NCI-H2227 treated with DMSO at 0.1 percent for 48 hours (cell line): Measurements from ENCODE around the gene IGSF11.
A peak's percentile ranks its signal among the peaks of the same experiment; 100 is the strongest.

Source experiments
- DNase-seq: peaks from one replicate; lab custom pipeline; 2025; lab: John Stamatoyannopoulos, UW

Gene IGSF11

DNA sequence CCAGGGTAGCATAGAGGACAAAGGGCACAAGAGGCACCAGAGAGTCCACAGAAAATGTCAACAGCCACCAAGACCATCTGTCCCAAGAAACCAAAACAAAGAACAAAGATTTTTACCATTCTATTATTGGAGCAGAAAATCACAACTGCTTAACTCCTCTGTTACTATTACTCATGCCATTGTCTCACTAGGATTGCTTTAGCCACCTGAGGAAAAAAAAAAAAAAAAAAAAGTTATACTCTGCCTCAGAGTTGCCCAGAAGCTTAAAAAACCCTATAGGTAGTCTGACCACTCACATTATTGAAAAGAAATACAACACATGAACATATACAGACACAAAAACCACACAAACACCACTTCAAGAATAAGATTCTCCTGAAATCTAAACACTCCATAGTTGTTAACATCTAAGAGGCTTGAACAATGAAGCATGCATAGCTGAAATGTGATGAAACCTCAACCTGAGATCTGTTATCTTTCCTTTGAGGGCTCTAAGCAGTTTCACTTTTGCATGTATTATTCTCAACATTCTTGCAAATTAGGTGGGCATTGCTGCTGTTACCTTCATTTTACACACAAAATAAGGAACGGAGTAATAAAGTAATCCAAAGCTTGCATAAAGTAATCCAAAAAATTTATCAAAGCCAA lies 85.4 kb downstream of the IGSF11 start:
- no peak for DNase-seq

DNA sequence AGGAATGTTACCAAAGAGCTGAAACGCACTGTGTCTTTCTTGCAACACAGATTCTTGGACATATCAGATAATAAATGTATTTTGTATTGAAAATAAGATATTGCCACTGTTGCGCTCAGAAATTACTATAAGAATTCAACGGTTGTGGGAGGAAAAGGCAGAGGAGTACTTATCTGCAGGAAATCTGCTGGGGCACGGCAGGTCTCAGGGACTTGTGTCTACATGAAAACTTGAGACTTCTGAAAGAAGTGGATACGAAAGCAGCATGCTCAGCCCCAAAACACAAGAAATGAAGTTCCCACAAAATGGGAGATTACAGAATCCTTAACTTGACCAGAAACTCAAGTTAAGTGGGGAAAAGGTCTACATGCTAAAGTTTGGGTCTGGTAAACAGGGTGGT lies 86.5 kb downstream of the IGSF11 start:
- no peak for DNase-seq

DNA sequence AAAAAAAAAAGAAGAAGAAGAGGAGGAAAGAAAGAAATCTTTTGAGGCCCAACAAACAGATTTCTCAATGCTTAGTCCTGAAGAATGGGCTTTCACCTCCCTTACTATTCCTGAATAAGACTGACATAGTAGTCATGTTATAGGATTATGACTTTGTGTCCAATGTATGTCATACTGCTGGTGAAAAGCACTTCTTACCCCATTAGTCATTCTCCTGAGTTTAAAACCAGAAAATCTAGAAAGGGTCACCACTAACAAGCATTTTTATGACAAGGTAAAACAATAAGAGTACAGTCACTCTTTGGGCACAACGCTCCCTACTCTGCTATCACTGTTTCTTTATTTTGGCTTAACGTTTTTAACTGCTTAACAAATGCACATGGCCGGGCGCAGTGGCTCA lies 88.2 kb downstream of the IGSF11 start:
- no peak for DNase-seq

DNA sequence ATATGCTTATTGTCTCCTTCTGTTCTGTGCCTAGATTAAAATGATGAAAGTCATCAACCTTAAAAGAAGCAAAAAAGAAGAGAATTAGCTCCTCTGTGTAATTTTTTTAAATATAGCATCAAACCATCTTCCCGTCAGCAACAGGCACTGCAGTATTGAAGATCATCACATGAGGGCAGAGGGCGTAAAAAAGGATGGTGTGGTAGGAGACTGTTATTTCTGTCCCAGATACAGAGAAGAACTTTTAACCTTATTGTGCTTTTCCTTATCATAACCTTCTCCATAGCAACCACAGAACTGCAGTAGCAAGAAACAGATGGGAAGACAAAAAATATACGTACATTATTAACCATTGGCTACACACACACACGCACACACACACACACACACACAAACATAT lies 88.8 kb downstream of the IGSF11 start:
- no peak for DNase-seq

DNA sequence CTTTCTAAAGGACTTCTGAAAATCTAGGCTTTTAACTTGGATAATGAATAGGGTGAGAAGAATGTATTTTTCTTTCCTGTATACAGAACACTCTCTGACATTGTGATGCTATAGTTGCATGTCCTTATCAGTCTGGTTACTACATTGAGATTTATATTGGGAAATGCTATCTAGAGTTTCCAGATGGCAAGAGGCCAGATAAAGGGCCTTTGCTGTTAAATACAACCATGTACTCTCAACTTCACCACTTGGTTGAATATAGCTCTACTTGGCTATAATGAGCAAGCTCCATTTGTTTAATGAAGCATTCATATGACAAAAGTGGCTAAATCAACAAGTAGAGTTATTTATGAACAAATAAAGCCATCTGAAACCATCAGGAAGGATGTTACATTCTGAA lies 91.0 kb downstream of the IGSF11 start:
- no peak for DNase-seq

DNA sequence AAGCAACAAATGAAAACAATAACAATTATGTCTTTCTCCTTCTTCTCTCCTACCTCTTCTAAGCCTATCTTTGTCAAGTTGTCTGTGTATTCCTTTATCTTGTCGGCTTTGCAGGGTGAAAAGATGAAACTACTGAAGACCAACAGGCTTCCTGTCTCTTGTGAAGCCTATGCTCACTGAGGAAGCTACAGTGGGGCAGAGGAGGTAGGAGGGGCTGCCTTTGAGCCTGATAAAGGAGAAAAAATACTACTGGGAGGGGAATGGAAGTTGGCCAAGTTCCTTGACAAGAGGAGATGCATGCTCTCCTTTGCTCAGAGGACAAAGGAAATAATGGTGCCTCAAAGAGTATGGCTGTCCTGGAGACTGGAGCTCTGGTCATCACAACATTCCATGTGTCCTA lies 92.0 kb downstream of the IGSF11 start:
- DNase-seq: no peak

DNA sequence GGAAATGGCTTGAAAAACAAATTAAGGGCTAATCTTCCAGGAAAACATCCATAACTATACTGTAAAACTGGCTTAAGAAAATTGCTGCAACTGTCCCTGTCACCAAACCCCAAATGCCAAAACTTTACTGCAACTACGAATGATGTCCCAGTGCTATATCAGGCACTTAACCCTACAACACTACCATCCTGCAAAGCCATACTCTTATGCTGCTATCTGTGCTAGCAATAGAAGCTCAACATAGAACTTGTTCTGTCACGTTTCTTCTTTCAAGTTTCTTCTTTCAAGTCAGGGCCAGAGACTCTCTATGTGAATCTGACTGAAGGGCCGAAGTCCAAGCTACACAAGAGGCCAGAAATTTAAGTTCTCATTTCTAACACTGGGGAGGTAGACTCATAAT lies 92.5 kb downstream of the IGSF11 start:
- no peak for DNase-seq

DNA sequence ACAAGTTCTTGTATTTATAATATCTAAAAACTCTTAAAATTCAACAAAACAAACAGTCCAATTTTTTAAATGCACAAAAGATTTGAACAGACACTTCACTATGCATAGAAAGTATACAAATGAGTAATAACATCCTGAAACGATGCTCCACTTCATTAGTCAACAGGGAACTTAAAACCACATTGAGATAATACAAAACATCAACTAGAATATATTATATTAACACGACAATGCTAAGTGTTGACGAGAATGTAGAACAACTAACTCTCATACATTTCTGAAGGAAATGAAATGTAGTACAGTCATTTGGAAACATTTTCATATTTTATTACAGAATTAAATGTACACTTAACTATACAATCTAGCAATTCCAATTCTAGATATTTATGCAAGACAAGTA lies 93.4 kb downstream of the IGSF11 start:
- DNase-seq: no peak

DNA sequence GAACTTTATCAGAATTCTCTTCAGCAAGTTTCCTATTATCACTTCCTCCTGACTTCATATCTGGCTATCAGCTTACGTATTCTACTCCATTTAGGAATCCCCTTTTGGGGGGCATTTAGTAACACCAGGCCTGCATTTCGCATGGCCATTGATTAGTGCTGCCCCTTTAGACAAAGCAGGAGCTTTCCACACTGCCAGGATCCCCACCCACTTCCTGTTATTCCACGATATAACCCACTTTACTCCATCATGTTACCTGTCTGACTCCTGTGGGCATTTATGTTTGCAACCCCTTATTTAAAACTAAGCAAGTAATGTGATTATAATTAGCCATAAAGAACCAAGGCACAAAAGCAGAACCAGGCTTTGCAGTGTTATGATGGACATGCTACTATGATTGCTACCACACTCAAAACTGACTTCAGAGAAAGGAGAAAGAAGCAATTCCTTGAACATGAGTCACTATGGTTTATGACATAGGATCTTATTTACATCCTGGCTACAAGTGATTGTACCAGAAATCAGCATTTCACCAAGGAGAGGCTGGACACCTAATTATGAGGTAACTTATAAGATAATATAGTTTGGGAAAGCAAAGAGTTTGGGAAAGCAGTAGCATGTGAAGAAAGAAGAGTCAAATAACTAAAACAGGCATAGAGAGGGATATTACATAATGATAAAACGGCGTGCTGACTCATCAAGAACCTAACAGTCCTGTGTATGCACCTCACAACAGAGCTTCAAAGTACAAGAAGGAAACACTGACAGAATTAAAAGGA lies 96.3 kb downstream of the IGSF11 start:
- DNase-seq: no peak

DNA sequence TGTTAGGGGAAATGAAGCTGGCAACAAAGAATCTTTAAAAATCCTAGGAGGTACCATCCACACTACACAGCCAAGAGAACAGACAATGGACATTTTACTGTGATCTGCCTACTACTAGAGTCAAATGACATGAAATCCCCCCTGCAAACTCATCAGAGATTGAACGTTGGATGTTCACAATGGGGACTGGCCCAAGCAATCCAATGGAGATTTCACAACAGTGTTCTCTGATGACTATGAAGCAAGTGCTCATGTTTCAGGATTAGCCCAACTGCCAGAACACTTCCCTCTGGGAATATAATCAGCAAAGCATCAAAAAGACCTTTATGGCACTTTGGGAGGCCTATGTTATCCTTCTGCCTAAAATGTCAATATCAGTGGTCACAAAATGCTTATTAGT lies 97.8 kb downstream of the IGSF11 start:
- DNase-seq: no peak

DNA sequence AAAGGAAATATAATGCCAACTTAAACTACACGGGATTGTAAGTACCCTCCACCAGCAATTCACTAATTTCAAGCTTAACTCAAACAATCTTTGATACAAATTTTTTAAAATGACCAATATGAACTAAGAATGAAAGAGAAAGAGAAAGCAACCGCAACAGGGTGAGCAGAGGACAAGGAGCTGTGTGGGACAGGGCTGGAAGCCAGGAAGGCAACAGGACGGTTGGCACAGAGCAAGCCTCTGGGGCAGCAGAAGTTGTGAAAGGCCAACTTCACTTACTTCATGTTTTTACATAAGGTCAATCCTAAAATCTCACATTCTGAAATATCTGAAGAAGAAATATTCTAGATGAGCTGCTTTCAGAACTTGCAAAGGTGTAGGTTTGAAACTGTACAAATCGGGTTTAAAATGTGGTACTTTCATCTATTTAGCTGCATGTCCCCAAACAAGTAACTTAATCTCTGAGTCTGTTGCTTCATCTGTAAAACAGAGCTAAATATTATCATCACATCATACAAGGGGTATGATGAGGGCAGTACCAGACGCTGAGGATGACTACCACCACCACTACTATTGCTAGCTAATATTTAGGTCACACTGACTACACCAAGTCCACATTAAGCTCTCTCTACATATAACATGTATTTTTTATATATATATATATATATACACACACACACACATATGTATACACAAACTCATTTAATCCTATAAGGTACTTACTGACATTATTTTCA lies 101.7 kb downstream of the IGSF11 start:
- no peak for DNase-seq

DNA sequence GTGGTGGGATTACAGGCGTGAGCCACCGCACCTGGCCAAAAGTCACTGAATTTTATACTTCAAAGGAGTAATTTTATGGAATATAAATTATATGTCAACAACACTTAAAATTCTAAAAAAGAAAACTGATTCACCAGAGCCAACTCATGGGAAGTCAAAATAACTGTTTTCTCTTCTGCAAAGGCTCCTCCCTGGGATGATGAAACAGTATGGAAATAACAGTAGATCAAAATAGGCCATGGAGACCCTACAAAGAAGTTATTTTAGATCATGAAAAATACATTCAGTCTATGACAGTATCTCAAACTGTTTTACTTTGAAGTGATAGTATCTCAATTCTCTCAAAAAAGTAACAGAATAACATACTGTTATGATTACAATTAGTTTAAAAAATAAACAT lies 102.7 kb downstream of the IGSF11 start:
- DNase-seq: no peak

DNA sequence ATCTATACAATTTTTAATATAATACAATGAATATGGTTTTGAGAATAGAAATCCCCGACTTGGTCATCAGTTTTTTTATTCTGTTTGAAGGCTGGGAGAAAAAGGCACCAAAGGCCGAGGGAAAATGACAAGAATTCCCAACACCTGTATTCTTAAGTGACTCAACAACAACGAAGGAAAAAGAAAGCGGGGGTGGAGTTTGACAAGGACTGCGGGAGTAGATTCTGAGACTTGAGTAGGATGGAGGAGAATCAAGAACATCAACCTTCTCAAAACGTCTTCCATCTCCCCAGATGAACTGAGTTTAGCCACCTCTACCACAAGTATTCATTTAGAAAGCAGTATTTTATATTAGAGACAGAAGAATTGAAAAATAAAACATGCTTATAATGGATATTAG lies 107.2 kb downstream of the IGSF11 start:
- no peak for DNase-seq

DNA sequence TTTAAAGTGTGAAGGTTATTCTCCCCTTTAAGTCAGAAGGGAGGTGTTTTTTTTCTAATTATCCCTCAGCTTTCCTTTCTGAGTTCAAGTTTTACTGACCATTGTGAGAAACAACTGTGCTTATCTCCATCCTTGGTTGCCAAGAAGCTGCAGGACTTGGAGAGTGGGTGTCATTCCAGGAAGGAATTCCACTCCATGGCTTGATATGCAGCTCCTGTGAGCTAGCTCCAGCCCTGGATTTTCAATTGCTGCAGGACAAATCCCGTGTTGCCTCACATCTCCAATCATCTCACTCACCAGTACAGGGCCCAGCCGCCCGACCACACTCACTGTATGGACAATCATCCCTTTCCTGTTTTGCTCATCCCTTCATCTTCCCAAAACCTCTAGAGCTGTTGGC lies 122.5 kb downstream of the IGSF11 start:
- no peak for DNase-seq

DNA sequence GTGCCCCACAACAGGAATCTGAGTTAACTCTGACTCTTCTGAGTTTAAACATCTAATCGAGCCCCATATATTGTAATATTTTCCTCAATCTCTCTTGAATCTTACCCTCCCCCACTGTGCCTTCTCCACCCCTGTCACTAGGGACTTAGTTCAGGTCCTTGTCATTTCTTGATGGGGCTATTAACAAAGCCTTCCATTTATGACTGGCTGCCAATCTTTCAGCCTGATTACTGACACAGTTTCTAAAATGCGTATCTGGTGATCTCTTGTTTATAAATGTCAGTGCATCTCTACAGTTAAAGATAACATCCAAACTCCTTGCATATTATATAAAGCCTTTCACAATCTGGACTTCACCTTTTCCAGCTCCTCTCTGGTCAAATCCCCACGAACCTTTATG lies 124.3 kb downstream of the IGSF11 start:
- no peak for DNase-seq

DNA sequence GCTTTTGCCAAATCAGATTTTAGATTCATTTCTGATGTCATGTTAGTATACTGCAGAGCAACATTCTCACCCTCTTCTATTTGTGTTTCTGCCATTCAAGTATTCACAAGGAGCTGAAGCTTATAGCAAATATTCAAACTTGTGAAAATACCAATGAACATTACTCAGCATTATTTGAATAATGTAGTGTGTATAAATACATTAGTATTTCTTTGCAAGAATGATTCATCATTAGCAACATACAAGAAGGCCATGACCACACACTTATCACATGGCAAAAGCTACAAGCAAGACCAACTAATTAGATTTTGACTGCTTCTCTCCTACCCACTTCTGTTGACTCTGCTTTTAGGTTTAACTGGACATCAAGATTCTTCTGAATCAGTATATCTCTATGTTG lies 124.9 kb downstream of the IGSF11 start:
- DNase-seq: no peak

DNA sequence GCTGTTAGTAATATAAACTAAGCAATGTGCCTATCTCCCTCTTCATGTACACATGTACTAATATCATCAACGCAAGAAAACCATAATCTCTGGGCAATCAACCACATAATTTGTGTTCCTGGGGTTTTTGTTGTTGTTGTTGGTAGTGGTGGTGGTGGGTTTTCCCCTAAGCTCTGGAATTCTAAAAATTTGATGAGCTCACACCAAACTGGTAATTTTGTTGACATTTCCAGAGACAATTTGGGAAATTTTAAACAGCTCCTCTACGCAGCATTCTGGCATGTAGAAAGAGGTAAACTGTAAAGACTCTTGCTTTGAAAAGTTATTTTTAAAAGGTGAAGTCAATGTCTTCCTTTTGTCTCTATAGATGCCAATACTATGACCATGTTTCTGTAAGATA lies 126.7 kb downstream of the IGSF11 start:
- DNase-seq: no peak

DNA sequence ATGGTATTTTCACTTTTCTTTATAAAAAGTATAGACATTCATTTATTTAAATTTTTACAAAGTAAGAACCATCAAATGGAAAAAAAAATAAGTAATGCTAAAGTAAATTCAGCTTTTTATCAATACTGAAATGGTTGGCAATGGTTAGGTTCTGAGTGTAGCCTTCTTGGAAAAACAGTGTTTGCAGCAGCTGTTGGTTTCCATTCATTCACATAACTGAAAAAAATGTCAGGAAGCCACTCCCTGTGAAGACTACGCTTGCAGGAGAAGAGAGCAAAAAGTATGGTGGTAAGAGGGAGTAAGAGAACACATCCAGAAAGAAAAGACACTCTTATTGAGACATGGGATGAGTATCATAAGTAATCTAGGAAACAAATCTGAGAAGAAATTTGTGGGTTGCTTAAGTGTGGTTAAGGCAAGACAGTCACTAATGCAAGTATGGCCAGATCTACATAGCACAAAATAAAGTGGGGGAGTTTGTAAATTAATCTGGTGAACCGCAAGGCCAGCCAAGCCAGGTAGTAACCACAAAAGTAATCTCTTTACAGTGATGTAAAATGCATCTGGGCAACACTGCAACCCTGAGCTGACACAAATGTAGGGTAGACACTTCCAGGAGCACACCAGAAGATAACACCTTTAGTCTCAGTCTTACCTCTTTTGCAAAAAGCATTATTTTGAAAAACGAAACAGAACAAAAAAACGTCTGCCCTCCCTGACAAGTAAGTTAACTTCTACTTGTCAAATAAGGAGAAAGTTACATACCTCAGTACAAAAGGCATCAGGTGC lies 133.7 kb downstream of the IGSF11 start:
- no peak for DNase-seq

DNA sequence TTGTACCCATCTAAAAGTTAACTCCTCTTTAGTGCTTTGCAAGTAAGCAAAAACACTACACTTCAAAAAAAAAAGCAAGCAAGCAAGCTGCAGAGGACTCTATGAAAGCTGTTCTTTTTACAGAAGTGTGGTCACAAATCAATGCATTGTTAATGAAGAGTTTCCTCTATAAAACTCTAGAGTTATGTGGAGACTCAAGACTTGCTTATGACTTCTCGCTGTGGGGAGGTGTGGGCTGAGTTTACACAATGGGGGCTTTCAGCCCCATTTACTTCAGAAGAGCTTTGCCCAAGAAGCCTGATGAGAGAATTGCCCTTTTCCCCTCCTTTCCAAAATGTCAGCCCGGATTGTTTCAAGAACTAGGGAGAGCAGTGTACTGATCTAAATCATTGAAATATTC lies 144.4 kb downstream of the IGSF11 start:
- no peak for DNase-seq

DNA sequence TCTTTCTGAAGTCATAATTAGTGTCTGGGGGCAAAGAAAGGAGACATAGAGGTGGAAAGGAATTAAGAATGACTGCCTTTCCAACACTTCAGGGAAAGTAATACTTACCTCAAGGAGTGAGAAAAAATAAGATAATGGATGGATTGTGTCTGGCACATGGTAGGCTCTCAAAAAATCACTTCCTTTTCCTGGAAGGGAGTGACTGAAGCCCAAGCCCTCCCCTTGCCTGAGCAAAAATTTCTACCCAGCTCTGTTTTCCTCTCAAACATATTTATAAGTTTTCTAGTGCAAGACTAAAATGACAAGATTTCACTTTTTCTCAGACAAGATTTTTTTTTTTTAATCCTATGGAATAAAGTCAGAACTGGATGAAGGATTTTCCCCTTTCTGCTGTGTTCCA lies 145.0 kb downstream of the IGSF11 start:
- no peak for DNase-seq

DNA sequence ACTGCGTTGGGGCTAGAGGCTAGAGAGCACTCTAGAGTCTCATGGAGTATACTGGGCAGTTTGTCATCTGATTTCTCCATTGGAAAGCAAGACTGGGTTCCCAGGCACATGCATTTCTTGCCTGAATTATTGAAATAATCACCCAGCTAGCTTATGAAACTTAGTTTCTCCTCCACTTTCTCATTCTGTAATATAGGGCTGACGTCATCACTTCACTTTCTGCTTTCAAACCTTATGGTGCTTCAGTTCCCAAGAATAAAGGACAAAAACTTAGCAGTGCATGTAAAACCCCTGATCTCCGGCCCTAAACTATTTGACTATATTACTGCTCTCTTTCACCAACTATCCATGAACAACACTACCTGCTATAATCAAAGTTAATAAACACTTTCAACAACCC lies 147.9 kb downstream of the IGSF11 start:
- DNase-seq: no peak

DNA sequence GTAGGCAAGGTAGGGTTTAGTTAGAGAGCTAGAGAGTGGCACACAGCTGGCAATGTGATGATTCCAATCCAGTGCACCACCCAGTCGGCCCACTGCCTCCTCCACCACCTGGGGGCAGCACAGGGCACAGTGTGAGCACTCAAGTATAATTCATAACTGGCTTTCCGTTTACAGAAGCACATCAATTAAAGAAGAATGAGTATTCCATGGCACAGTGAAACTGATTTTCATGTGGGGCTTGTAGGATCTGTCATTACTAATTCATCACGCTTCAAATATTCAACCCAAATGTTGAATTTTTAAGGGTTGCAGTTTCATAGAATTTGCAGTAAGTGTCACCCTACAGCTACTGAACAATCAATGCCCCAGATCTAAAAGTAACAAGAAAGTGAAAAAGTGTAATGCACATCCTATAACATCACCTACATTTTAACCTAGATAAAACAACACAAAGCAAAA lies 149.9 kb downstream of the IGSF11 start:
- peak; percentile 52 for DNase-seq
